ENCODE results near the gene BCAS4.
"Not testable (repeated sequence)": the region's sequence is repeated elsewhere in the genome, so short reads cannot be mapped to it uniquely, and the experiment has no call there.

Gene BCAS4

GRCh38 chr20:50876816-50877215, 82.0 kb downstream of the BCAS4 start:
- Mint-ChIP-seq H3K36me3 (ENCODE audit: low read depth) (peaks cover 19% of the 10 kb centered on the region), H3K27me3 (ENCODE audit: low read depth, poor library complexity) (peaks cover 6% of the 10 kb centered on the region), H3K9me3 (no peaks in the 10 kb centered on the region), H3K4me3 (no peak overlapping the region), H3K27ac (no peak overlapping the region), H3K4me1 (peaks cover 39% of the 10 kb centered on the region)
- no peak for DNase-seq
- TF ChIP-seq CTCF (IDR thresholded peaks at IDR 0.05) = no peak

DNA sequence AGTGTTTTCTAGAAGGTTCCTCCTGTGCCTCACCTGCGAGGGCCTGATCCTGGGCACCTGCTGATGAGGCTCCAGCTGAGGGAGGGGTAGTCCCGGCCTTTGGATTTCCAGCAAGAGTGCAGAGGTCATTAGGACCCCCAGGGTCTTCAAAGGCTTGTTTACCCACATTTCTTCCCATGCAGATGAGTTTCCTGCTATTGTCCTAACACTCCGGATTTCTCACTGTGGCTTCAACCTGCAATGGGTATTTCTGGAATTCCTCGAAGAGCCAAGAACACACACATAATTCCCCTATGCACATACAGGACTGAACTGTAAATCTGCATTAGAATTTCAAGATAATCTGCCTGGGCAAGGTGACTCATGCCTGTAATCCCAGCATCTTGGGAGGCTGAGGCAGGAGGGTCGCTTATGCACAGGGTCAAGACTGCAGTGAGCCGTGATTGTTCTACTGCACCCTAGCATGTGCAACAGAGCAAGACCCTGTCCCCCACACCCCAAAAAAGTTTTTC, 82.4 kb downstream of the BCAS4 start:
- TF ChIP-seq CTCF (IDR thresholded peaks at IDR 0.05) = no peak
- H3K4me1 Mint-ChIP-seq = peaks cover 37% of the 10 kb centered on the region
- no peak overlapping the region for H3K27ac Mint-ChIP-seq
- peaks cover 6% of the 10 kb centered on the region for H3K27me3 Mint-ChIP-seq (ENCODE audit: low read depth, poor library complexity)
- H3K36me3 Mint-ChIP-seq (ENCODE audit: low read depth) = peaks cover 24% of the 10 kb centered on the region
- no peak overlapping the region for H3K4me3 Mint-ChIP-seq
- DNase-seq = no peak
- H3K9me3 Mint-ChIP-seq = no peaks in the 10 kb centered on the region

GRCh38 chr20:50879649-50880550, 85.0 kb downstream of the BCAS4 start:
- no peak for DNase-seq
- H3K27ac Mint-ChIP-seq = no peak overlapping the region
- peaks cover 12% of the 10 kb centered on the region for H3K4me1 Mint-ChIP-seq
- no peak for TF ChIP-seq CTCF (IDR thresholded peaks at IDR 0.05)
- H3K36me3 Mint-ChIP-seq (ENCODE audit: low read depth) = peaks cover 37% of the 10 kb centered on the region
- H3K27me3 Mint-ChIP-seq (ENCODE audit: low read depth, poor library complexity) = peaks cover 7% of the 10 kb centered on the region
- no peak overlapping the region for H3K4me3 Mint-ChIP-seq
- no peaks in the 10 kb centered on the region for H3K9me3 Mint-ChIP-seq

DNA sequence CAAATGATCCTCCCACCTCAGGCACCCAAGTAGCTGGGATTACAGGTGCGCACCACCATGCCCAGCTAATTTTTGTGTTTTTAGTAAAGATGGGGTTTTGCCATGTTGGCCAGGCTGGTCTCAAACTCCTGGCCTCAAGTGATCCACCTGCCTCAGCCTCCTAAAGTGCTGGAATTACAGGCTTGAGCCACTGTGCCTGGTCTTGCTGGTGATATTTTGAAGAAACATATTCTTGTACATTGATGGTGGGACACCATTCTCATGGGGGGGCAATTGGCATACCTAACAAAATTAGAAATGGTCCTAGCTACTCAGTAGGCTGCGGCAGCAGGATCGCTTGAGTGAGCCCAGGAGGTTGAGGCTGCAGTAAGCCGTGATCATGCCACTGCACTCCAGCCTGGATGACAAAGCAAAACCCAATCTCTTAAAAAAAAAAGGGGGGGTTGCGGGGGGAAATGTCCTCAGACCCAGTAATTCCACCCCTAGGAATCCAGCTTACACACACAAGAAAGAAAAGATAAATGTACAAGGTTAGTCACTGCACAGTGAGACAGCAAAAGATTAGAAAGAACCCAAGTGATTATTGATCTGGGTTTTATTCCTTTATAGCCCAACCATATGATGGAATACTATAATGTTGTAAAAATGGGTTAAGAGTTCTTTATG, 87.0 kb downstream of the BCAS4 start:
- not testable (repeated sequence) for H3K9me3 Mint-ChIP-seq; DNase-seq; H3K4me3 Mint-ChIP-seq; H3K27ac Mint-ChIP-seq; H3K4me1 Mint-ChIP-seq; H3K27me3 Mint-ChIP-seq (ENCODE audit: low read depth, poor library complexity)
- peaks cover 29% of the 10 kb centered on the region for H3K36me3 Mint-ChIP-seq (ENCODE audit: low read depth)

- no peak overlapping the region for H3K27ac Mint-ChIP-seq
- peaks cover 38% of the 10 kb centered on the region for H3K36me3 Mint-ChIP-seq (ENCODE audit: low read depth)
- no peaks in the 10 kb centered on the region for H3K4me1 Mint-ChIP-seq
- peaks cover 4% of the 10 kb centered on the region for H3K27me3 Mint-ChIP-seq (ENCODE audit: low read depth, poor library complexity)
- H3K4me3 Mint-ChIP-seq = no peak overlapping the region
- no peaks in the 10 kb centered on the region for H3K9me3 Mint-ChIP-seq
- no peak for TF ChIP-seq CTCF (IDR thresholded peaks at IDR 0.05)
- DNase-seq = no peak
Observed at GRCh38 chr20:50883856-50884255, 89.0 kb downstream of the BCAS4 start.

DNA sequence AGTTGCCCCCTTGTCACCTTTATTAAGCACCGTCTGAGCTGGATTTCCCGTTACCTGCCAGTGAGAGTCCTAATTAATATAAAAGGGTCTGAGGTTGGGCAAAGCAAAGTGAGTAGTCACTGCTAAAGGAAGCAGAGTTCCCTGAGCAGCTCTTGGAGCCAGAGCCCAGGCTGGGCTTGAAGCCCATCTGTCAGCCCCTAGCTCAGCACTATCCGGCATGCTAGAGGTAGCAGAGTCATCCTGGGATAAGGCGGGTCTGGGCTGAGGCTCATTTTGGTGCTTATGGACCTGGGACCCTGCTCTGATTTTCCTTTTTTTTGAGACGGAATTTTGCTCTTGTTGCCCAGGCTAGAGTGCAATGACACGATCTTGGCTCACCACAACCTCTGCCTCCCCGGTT, 90.2 kb downstream of the BCAS4 start:
- H3K27me3 Mint-ChIP-seq (ENCODE audit: low read depth, poor library complexity) = peaks cover 4% of the 10 kb centered on the region
- no peaks in the 10 kb centered on the region for H3K4me1 Mint-ChIP-seq
- H3K9me3 Mint-ChIP-seq = no peaks in the 10 kb centered on the region
- no peak overlapping the region for H3K4me3 Mint-ChIP-seq
- H3K36me3 Mint-ChIP-seq (ENCODE audit: low read depth) = peaks cover 47% of the 10 kb centered on the region
- no peak for TF ChIP-seq CTCF (IDR thresholded peaks at IDR 0.05)
- no peak overlapping the region for H3K27ac Mint-ChIP-seq
- no peak for DNase-seq

Data from nephron progenitor cell (in vitro differentiated cells).